Stimulated activated CD4-positive, alpha-beta T cell treated with anti-CD3 and anti-CD28 coated beads, Interleukin-2, amount 100 ng/mL, for 4 hours (primary cell): ENCODE data around the gene GNB1L.

Experiments
- DNase-seq: peaks from one replicate; pipeline ENCODE4 v3.0.0-alpha.2; 2020; ENCODE audit warnings: low read depth

Gene GNB1L

DNA sequence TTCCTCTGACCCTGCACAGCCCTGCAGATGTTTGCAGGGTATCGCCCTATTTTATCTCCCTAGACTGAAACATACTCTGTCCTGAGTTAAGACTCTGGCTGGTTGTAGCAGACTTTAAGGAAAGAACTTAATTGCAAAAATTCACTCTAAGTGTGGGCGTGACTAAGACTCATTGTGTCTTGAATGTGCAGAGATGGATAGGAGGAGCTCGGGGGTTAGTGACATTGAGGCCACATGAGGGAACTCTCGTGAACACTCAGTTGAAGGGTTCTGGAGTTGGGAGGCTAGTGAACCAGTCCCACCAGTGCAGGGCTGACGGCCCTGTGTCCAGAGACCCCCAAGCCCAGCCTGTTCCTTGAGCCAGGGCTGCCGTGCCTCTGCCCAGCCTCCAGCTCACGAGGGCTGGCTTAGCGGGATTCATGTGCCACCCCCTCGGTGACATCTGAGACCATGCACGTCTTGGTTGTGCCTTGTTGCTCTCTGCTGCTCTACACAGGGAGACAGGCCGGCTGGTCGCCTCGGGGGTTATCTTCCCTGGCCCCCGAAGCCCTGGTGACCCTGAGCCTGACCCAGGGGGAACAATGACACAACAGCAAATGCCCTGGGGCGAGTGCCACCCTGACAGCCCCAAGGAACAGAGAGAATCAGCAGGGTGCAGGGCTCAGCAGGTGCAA is 105.5 kb downstream of the GNB1L start:
- no peak for DNase-seq

DNA sequence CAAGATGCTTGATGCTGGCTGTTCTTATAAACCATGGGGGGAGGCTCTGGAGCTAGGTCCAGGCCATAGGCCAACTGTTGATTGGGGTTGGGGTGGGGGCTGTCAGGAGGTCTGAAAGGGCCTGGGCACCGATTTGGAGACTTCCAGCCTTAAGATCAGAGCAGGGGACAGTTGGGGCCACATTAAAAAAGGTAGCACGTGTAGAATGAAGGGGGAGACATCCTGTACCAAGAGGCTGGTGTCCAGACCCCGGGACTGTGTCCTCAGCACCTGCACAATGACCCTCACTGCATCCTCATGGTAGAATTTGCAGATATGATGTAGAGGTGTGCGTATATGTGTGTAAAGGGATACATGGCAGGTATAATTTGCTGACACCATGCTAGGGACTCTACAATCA is 106.5 kb downstream of the GNB1L start:
- DNase-seq: no peak

DNA sequence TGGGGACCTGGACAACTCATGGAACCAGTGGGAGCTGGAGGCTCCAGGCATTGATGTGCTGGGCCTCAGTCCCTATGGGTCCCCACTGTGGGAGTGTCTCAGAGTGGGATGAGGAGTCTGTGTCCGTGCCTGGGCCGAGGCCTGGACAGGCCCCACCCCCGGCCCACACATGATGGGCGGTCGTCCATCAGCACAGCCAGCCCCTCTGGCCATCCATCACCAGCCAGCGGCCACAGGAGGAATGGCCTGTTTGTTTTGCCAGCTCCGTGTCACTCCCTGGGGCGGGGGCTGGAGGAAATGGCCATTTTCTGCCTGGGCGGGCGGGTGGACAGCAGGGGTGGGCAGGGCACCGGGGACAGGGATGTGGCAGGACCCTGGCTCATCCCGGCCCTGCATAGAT is 107.1 kb downstream of the GNB1L start:
- DNase-seq: no peak

DNA sequence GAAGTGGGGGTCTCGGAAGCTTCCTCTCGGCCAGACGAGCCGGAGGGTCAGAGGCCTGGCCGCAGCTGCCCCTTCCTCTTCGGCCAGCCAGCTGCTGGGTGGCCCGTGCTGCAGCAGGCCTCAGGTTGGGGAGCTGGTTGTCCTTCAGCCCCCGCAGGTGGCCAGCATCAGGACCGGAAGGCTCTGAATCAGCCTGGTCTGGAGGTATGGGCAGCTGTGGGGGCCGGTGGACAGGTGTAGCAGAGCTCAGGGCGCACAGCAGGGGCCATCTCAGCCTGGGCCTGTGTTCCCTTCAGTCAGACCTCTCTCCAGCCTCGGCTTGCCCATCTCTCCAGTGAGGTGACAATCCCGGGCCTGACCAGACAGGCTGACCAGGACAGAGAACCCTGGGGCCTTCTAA is 107.9 kb downstream of the GNB1L start:
- DNase-seq: no peak

DNA sequence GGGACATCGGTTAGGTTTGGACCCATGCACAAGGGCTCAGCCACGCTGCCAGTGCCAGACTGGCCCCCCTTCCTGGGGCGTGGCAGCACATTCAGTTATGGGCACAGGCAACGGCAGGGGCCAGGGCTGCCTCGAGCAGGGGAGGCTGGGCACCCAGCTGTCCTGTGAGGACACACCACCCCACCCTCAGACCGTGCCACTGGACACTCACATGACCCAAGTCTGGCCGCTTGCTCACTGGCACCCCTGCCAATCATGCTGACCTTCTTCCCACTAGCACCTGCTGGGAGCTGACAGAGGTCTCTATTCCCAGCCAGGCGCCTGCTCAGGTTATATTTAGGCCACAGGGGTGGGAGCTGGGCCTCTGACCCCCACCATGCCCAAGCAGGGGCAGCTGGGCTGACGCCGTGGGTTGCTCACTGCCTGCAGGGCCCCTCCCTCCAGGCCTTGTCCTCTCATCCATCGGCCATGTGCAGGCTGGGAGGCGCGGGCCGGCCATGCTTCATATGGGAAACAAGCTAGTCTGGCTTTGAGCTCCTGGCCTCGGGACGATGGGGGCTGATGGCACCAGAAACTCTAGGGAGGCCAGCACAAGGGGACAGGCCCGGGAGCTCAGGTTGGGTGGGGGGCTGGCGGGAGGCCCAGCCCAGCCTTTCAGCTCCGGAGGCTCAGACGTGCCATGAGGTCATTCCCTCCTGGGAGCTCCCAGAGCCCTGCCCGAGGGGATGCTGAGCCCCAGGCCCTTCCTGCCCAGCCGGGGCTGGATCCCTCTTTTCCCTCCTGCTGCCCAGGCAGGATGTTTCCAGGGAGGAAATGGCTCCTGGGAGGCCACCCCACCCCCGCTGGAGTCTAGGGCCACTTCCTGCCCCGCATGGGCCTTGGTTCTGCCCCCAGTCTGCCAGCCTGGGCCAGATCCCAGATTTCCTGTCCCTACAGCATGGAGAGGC is 109.2 kb downstream of the GNB1L start:
- DNase-seq: no peak

DNA sequence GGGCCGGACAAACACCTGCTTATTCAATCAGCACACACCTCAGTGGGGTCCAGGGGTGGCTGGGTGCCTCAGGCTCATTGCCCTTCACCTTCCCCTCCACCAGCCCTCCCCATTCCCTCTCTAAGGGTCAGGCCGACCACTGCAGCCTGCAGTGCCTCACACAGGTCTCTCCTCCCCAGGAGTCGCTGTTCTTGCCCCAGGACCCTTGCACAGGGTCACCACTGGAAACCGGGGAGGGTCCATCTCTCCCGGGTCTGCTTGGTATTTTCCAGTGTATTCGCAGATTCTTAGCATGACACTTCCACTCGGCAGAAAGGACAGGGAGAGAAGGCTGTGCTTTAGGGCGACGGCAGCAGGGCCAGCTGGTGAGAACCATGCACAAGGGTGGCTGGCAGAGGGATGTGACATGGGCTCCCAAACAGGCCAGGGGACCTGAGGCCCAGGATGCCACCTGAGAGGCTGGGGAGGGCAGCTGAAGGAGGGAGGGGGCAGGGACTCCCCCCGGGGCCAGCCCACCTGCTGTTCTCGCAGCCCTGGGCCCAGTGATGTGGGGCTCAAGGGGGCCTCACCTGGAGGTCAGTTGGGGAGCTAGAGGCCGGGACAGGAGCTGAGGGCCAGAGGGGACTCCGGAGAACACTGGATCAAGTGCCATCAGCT is 110.2 kb downstream of the GNB1L start:
- no peak for DNase-seq

DNA sequence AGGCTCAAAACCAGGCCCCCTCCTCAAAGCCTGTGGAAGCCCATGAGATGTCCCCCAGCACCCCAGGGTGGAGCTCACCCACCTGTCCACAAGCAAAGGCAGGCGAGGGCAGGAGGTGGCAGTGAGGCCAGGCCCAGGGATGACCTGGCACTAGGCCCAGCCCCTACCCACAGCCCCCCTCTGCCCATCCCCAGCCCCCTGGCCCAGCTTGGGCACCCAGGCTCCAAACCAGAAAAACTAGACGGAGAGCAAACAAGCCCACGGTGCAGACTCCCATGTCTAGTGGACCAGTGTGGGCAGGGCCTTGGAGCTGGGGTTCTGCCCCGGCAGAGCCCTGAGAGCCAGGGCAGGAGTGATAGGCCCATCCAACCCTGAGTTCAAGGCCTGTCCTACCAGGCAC is 111.0 kb downstream of the GNB1L start:
- no peak for DNase-seq

DNA sequence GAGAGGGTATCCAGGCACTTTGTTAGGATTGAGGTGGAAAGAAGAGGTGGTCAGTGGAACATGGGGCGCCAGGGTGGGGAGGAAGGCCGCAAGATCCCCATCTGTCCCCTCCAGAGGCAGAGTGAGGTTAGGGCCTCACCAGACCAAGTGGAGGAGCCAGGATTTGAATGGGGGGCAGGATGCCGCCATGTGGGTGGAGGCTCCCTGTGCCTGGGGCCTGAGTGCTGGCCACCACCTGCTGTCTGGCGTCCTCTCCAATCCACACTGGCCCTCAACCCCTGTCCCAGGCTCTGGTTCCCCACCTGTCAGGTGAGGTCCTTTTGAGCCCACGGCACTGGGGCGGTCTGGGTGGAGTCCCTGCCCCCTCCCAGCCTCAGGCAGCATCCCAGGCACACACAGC is 111.6 kb downstream of the GNB1L start:
- no peak for DNase-seq

DNA sequence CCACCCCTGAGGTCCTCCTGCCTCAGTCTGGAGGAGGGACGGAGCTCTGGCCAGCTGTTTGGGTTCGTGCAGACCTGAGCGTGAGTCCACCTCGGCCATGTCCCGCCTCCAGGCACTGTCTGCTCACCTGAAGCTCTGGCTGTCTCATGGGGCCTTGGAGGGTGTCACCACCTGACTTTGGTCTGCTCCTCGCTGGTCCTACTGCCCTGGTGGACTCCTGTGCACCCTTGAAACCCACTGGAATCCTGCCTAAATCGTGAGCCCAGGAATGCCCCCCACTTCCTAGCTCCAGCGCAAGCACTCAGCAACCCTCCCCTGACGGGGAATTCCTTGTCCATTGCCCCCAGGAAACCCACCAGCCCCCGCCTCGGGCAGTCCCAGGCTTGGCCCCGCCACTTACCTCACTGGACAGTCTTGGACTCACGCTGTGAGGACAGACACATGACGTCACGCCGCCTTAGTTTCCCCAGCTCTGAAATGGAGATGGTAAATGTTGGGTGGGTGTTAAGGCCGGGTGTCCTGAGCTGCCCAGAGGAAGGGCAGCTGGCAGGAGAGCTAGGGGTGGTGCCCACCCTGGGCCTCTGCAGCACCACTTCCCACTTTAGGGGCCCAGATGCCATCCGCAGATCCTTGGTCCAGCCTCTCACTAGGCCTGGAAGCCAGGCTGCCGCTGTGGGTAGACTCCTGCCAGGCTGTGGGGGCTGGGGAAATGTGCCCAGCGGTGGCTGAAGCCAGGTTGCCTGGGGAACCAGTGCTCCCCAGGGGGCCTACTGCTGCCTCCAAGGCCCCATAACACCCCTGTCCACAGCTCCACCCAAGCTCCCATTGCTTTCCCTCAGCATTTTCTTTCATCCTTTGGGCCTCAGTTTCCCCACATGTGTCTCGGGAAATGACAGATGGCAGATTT is 112.3 kb downstream of the GNB1L start:
- no peak for DNase-seq

DNA sequence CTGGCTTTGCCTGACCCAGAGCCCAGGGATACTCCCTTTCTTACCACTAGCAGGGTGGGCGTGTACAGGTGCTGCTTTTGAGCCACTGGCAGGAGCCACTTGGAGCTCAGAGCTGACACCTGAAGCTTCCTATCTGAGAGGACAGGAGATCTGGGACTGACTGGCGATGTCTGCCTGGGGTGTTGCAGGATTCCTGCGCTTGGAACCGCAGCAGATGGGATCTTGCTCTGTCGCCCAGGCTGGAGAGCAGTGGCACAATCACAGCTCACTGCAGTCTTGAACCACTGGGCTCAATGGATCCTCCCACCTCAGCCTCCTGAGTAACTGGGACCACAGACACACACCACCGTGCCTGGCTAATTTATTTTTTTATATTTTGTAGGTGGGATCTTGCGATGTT is 113.6 kb downstream of the GNB1L start:
- no peak for DNase-seq

DNA sequence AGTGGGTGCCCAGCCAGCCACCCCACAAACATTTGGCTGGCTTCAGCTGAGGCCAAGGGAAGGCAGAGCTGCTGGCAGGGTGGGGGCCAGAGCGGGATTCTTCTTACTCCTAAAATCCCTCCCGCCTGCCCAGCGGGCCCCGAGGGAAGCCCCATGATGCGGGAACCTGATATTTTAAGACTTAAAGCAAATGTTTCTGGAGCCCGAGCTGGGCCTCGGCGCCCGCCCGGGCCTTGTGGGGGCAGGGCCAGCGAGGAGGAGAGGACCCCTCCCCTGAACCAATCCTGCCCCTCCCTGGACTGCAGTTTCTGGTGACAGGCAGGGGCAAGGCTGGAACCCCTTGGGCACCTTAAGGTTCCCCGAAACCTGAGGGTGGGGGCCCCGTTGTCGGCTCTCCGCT is 114.1 kb downstream of the GNB1L start:
- no peak for DNase-seq

DNA sequence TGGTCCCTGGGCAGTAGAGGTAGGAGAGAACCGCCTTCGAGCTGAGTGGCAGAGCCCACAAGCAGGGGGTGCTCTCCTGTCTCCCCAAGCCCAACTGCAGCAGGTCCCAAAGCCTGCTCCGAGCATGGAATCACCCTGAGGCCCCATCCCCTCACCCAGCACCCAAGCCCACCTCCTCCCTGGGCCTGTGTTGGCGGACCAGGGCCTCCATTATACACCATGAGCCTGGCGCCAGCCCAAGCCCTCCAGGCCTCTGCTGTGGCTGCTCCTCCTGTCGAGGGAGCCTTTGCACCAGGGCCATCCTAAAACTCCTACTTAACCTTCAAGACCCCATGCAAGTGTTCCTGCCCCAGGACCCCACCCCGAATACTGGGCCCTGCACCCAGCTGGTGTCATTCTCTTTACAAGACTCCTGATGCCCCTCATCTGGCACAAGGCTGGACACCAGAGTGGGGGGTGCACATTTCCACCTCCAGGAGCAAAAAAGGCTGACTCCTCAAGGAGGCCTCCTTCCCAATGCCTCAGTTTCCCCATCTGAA is 114.7 kb downstream of the GNB1L start:
- no peak for DNase-seq

DNA sequence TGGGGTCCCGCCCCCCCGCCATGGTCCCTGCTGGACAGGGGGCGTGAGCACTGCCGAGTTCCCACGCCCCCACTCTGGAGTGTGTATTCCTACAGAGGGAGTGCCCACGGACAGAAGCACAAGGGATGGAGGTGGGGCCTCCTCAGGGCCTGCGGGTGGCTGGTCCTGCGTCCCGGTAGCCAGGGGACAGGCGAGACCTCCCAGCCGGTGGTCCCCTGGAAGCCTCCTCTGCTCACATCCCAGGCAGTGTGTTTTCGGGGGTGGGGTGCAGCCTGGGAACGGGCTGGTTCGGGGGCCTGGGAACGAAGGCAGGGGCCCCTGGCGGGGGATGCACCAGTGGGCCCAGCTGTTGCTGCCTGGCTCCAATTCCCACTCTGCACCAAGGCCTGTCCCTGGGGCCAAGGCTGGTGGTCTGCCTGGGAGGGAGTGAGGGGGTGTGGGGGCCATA is 115.2 kb downstream of the GNB1L start:
- no peak for DNase-seq

DNA sequence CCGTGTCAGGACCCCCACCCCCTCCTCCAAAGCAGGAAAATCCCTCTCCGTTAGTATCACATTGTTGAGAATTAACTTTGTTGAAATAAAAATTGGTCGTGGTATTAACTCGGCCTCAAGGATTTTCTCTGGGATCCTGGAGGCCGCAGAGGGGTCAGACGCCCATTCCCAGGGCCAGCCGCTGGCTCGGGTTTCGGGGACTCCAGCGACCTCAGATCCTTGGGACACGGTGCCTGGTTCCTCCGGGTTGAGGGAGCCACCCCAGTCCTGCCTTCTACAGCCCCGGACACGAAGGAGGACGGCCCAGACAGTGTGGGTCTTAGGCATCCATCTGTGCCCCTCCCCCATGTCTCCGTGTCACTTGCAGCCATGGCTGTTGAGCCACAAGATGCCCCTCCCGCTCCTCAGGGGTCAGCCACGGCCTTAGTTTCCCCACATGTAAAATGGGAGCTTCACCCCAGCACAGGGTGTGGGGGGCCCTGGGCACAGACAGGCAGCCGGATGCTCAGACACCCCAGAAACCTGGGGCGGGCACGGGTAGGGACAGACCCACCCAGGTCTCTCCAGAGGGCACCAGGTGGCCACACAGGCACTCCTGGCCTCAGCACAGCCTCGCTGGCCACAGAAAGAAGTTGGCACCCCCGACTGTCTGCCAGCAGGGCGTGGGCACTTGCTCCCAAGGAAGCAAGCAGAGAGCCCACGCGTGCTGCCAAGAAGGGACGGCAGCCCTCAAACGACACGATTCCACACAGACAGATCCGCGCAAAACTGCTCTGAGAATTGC is 115.8 kb downstream of the GNB1L start:
- DNase-seq: no peak

DNA sequence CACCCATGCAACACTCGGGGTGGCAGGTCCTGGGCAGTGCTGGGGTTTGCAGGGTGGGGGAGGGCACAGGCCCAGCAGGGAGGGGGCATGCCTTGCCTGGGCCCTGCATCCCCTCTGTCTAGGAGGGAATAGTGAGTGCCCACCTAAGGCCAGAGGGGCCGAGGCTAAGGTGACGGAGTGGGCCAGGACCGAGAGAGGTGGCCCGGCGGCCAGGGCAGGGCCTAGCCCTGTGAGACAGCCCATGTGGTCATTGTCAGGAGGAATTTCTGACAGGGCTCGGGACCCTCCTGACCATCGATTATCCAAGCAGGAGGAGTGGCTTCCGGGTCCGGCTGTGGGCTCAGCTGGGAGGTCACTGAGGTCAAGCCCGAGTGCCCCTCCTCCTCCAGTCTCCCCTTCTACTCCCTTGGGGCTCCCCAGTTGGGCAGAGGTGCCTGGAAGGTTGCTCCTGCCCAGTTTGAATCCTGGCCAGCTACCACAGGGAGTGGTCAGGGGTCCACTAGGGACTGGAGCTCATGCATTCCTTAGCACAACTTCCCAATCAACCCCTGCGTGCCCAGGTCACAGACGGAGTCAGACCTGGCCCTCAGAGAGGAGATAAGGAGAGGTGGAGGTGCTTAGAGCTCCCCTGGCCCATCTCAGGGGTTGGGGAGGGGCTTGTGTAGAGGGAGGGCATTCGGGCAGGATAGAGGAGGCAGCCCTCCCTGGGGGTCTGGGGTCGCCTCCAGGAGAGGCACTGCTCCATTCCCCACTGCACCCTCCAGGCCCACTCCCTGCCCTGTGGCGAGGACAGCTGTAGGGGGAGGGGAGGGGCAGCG is 116.6 kb downstream of the GNB1L start:
- no peak for DNase-seq

DNA sequence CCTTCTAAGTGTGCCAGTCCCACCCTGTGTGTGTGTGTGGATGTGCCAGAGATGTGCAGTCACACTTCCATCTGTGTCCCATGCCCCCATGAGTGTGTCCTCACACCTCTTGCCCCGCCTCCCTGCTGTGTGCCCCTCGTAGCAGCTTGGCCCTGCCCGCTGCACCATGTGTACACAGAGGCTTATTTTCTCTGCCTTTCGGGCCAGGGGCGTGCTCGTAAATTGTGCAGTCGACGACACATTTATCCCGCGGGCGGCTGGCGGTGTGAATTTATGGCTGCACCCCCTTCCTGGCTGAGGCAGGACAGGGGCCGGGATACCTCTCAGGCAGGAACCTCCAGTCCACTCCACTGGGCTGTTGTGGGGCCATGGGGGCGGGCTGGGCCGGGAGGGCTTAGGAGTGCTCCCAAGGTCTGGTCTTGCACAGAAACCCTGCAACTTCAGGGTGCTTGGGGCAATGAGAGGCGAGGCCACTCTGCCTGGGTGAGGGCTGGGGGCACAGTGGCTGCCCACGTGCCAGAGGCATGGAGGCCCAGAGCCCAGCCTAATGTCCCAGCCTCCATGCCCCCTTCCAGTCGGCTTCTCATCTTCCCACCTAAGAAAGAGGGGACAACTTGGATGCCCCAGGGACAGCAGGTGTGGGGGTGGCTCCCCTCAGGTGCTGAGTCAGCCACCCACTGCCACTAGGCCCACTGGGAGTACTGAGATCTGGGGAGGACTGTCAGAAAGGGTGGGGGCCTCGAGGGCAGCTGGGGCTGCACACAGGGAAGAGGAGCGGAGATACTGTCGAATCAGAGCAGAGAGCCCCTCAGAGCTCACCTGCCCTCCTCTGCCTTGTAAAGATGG is 118.8 kb downstream of the GNB1L start:
- no peak for DNase-seq

DNA sequence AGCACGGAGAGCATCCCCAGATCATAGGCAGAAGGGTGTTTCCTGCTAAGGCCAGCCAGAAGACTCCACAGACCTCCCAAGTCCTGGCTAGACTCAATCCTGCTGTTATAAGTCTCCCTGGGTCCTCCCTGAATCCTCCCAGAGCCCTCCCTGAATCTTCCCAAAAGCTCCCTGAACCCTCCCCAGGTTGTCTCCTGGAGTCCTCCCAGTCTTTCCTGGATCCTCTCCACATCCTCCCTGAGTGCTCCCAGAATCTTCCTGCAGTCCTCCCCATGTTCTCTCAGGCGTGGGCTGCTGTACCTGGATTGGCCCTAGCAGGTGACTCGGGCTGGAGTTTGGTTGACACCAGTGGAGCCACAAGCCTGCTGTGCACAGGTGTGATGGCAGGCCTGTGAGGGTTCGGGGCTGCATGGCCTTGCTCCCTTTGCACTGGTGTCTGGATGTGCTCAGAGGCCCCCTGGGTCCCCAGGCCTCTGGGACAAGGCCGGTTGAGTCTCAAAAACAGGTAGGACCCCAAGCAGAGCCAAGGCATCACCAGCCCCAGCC is 119.8 kb downstream of the GNB1L start:
- no peak for DNase-seq

DNA sequence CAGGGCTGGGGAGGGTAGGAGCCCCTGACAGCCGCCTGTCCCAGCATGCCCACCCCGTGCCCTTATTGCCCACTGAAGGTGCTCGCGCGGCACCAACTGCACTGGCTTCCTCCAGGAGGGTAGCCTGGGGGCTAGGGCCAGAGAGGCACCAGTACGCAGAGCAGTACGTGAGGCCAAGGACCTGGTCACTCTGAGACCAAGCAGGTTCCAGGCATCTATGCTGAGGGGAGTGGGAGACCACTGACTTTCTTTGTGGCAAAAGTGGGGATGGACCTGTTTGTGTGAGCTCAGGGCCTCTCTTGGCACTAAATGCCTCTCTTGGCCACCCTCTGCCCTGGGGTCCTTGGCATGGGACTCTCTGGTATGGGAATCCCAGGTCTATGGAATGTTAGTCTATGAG is 120.5 kb downstream of the GNB1L start:
- DNase-seq: no peak

DNA sequence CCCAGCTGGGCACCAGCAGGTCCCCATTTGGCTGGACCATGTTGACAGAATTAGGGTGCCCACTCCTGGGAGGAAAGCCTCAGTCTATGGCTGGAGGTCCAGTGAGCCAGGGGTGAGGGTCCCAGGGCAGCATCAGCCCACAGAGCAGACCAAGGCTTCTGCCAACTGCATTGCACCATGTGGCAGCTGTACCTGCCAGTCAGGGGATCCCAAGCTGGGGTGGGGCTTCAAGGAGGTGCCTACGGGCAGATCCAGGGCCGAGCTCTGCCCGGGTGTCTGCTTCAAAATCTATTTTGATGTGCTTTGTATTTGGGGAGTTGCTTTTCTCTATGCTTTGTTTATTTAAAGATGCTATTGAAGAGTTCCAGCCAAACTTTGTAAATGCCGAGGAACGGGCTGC is 120.9 kb downstream of the GNB1L start:
- DNase-seq: no peak
